H1 (cell line): ENCODE measurements around the gene DMBX1. TPM values are rescaled to one million over a fixed set of nuclear protein-coding genes. Genes with fewer than 3 reads are reported as not detected.

Experiments used
- CTCF ChIA-PET: fragments of 300-600 bp; sonication (Branson Sonifier 250); formaldehyde crosslinking; loops from one replicate; lab custom pipeline; 2021; ENCODE audit not compliant: partially characterized antibody; lab: Charles Lee
- POLR2A ChIA-PET: fragments of 300-600 bp; sonication (Branson Sonifier 250); formaldehyde crosslinking; loops from one replicate; lab custom pipeline; 2021; ENCODE audit warnings: inconsistent platforms; ENCODE audit not compliant: partially characterized antibody; lab: Charles Lee
- DNase-seq, 2 experiments: peaks; one replicate each; pipeline versions ENCODE4 v3.0.0 to v3.0.0-alpha.2; 2010 to 2022; ENCODE audit warnings: low spot score in 2 of 2, low read depth in 1 of 2, mixed read lengths in 1 of 2
- FAIRE-seq: peaks from 2 replicates; lab custom pipeline; 2011; peaks lifted over from hg19 to GRCh38; lab: Jason Lieb, UNC
- H2AFZ ChIP-seq: 2 replicates; pipeline ENCODE4 v1.8.1; 2012; ENCODE audit warnings: low read length, inconsistent platforms
- H2AK5ac ChIP-seq: 2 replicates; pipeline ENCODE4 v1.6.1; 2013; ENCODE audit warnings: low read depth, low read length
- H2BK120ac ChIP-seq: replicated peaks from 2 replicates; pipeline ENCODE3; 2013; ENCODE audit warnings: low read depth, low read length, inconsistent platforms
- H2BK12ac ChIP-seq: 2 replicates; pipeline ENCODE4 v1.6.1; 2013; ENCODE audit warnings: low read depth, low read length
- H2BK15ac ChIP-seq: 2 replicates; pipeline ENCODE4 v1.6.1; 2013; ENCODE audit warnings: low read length
- H2BK20ac ChIP-seq: 2 replicates; pipeline ENCODE4 v1.6.1; 2013; ENCODE audit warnings: low read length
- H2BK5ac ChIP-seq: 2 replicates; pipeline ENCODE4 v1.6.1; 2013; ENCODE audit warnings: low read depth, low read length
- H3K14ac ChIP-seq: 2 replicates; pipeline ENCODE4 v1.6.1; 2013; ENCODE audit warnings: inconsistent platforms; ENCODE audit not compliant: insufficient read length
- H3K18ac ChIP-seq: 2 replicates; pipeline ENCODE4 v1.6.1; 2013; ENCODE audit warnings: low read length; ENCODE audit errors: extremely low read depth
- H3K23ac ChIP-seq: 2 replicates; pipeline ENCODE4 v1.6.1; 2013; ENCODE audit warnings: inconsistent platforms; ENCODE audit not compliant: insufficient read length
- H3K23me2 ChIP-seq: 2 replicates; pipeline ENCODE4 v1.6.1; 2013; ENCODE audit warnings: low read depth, low read length
- H3K27ac ChIP-seq: 2 replicates; pipeline ENCODE4 v1.6.1; 2011; ENCODE audit warnings: low read depth, low read length, inconsistent platforms
- H3K27me3 ChIP-seq, 4 experiments: replicated peaks in 1 of 4; 1 replicate in 1 of 4; 2 replicates in 3 of 4; pipeline versions ENCODE4 v1.6.1 to v1.8.1; 2011 to 2013; ENCODE audit warnings: low read length in 3 of 4, mild to moderate bottlenecking in 3 of 4, inconsistent platforms in 2 of 4, mixed read lengths in 2 of 4, moderate library complexity in 1 of 4; ENCODE audit not compliant: control insufficient read depth in 3 of 4, insufficient read depth in 3 of 4; ENCODE audit errors: extremely low read depth in 1 of 4
- H3K36me3 ChIP-seq, 4 experiments: 2 replicates each; pipeline versions ENCODE4 v1.6.1 to v1.8.1; 2011 to 2013; ENCODE audit warnings: mild to moderate bottlenecking in 4 of 4, low read length in 3 of 4, moderate library complexity in 2 of 4, control low read depth in 1 of 4, inconsistent platforms in 1 of 4; ENCODE audit not compliant: insufficient read depth in 4 of 4, control insufficient read depth in 2 of 4
- H3K4ac ChIP-seq: replicated peaks from 2 replicates; pipeline ENCODE3; 2013; ENCODE audit warnings: low read length, low read depth, mixed read lengths, inconsistent platforms; ENCODE audit not compliant: insufficient read length
- H3K4me1 ChIP-seq, 4 experiments: replicated peaks in 1 of 4; 1 replicate in 1 of 4; 2 replicates in 3 of 4; pipeline versions ENCODE4 v1.6.1 to v1.8.1; 2011 to 2013; ENCODE audit warnings: low read length in 3 of 4, inconsistent platforms in 2 of 4, mixed read lengths in 1 of 4; ENCODE audit not compliant: insufficient read depth in 4 of 4, control insufficient read depth in 3 of 4
- H3K4me2 ChIP-seq, 2 experiments: 2 replicates each; pipeline versions ENCODE4 v1.6.1 to v1.8.1; 2011 to 2013; ENCODE audit warnings: low read depth in 2 of 2, low read length in 2 of 2, control low read depth in 1 of 2, inconsistent platforms in 1 of 2, mild to moderate bottlenecking in 1 of 2; ENCODE audit not compliant: insufficient read depth in 1 of 2
- H3K4me3 ChIP-seq, 4 experiments: fragments of 200-600, 300-600 bp in 1 of 4; sonication (generic), shearing (Covaris generic), sonication (Bioruptor Twin) in 1 of 4; 2 replicates each; pipeline versions ENCODE4 v1.5.1 to v1.8.1; 2011 to 2016; ENCODE audit warnings: low read length in 4 of 4, low read depth in 3 of 4, control low read depth in 2 of 4, inconsistent platforms in 2 of 4, mild to moderate bottlenecking in 2 of 4, mixed read lengths in 1 of 4, moderate library complexity in 1 of 4; ENCODE audit not compliant: insufficient read depth in 2 of 4; ENCODE audit errors: extremely low read depth in 1 of 4
- H3K56ac ChIP-seq: replicated peaks from 2 replicates; pipeline ENCODE3; 2013; ENCODE audit warnings: low read depth, mild to moderate bottlenecking, mixed read lengths, low read length, inconsistent platforms; ENCODE audit not compliant: insufficient read length
- H3K79me1 ChIP-seq: 2 replicates; pipeline ENCODE4 v1.6.1; 2013; ENCODE audit warnings: low read depth, low read length, control low read depth
- H3K79me2 ChIP-seq, 2 experiments: 2 replicates each; pipeline versions ENCODE4 v1.6.1 to v1.8.1; 2012 to 2013; ENCODE audit warnings: low read length in 2 of 2, mild to moderate bottlenecking in 2 of 2, inconsistent platforms in 1 of 2; ENCODE audit not compliant: insufficient read depth in 2 of 2, control insufficient read depth in 1 of 2
- H3K9ac ChIP-seq, 4 experiments: replicated peaks in 1 of 4; 1 replicate in 1 of 4; 2 replicates in 3 of 4; pipeline versions ENCODE4 v1.6.1 to v1.8.1; 2011 to 2013; ENCODE audit warnings: low read depth in 3 of 4, low read length in 3 of 4, control low read depth in 2 of 4, mild to moderate bottlenecking in 2 of 4, moderate library complexity in 2 of 4, inconsistent platforms in 1 of 4; ENCODE audit errors: extremely low read depth in 1 of 4
- H3K9me3 ChIP-seq, 2 experiments: 2 replicates each; pipeline versions ENCODE4 v1.6.1 to v1.8.1; 2012 to 2013; ENCODE audit warnings: mild to moderate bottlenecking in 2 of 2, moderate library complexity in 2 of 2, control low read depth in 1 of 2, inconsistent platforms in 1 of 2, low read depth in 1 of 2, low read length in 1 of 2, mixed read lengths in 1 of 2; ENCODE audit not compliant: insufficient read depth in 2 of 2
- H4K20me1 ChIP-seq, 2 experiments: replicated peaks in 1 of 2; 2 replicates each; pipeline versions ENCODE3 to v1.8.1; 2011 to 2013; ENCODE audit warnings: inconsistent platforms in 2 of 2, low read length in 2 of 2, mild to moderate bottlenecking in 1 of 2; ENCODE audit not compliant: insufficient read depth in 2 of 2, control insufficient read depth in 1 of 2
- H4K5ac ChIP-seq: 2 replicates; pipeline ENCODE4 v1.6.1; 2013; ENCODE audit warnings: low read length, low read depth, mixed read lengths, inconsistent platforms; ENCODE audit not compliant: insufficient read length
- H4K8ac ChIP-seq: 2 replicates; pipeline ENCODE4 v1.8.0; 2013; ENCODE audit warnings: mild to moderate bottlenecking, moderate library complexity, low read length, inconsistent platforms; ENCODE audit not compliant: insufficient read depth; ENCODE audit errors: extremely low read depth
- H4K91ac ChIP-seq: replicated peaks from 2 replicates; pipeline ENCODE3; 2013; ENCODE audit warnings: low read length, mixed read lengths, inconsistent platforms; ENCODE audit not compliant: insufficient read length
- BACH1 ChIP-seq: IDR thresholded peaks from 2 replicates; pipeline ENCODE4 v1.6.1; 2012; ENCODE audit warnings: low read length, improper control_type of control experiment
- CHD1 ChIP-seq: IDR thresholded peaks from 2 replicates; pipeline ENCODE4 v1.6.1; 2012; ENCODE audit warnings: low read depth, low read length, improper control_type of control experiment
- CHD2 ChIP-seq: IDR thresholded peaks from 2 replicates; pipeline ENCODE4 v1.6.1; 2012; ENCODE audit warnings: low read length, improper control_type of control experiment
- CREB1 ChIP-seq: IDR thresholded peaks from 2 replicates; pipeline ENCODE4 v1.6.1; 2012; ENCODE audit warnings: inconsistent platforms
- HDAC2 ChIP-seq, 2 experiments: fragments of 300-600 bp in 1 of 2; sonication (generic) in 1 of 2; IDR thresholded peaks; 2 replicates each; pipeline ENCODE4 v1.6.1; 2011 to 2012; ENCODE audit warnings: low read depth in 2 of 2, low read length in 2 of 2, mild to moderate bottlenecking in 2 of 2, moderate library complexity in 2 of 2, borderline replicate concordance in 1 of 2, inconsistent platforms in 1 of 2
- HDAC6 ChIP-seq: IDR thresholded peaks from one replicate; pipeline ENCODE4 v1.7.1; 2012; ENCODE audit warnings: low read depth, mild to moderate bottlenecking, inconsistent platforms, low read length, moderate library complexity
- KDM5A ChIP-seq: fragments of 200-600 bp; IDR thresholded peaks from 2 replicates; pipeline ENCODE4 v1.7.1; 2012; ENCODE audit warnings: mild to moderate bottlenecking, low read length, inconsistent platforms, mixed read lengths
- PHF8 ChIP-seq: fragments of 200-600 bp; sonication (generic); conservative IDR thresholded peaks from 2 replicates; pipeline ENCODE4 v1.7.1; 2012; ENCODE audit warnings: low read depth, mild to moderate bottlenecking, inconsistent platforms, low read length, moderate library complexity
- POLR2A ChIP-seq, 2 experiments: IDR thresholded peaks; 1 replicate in 1 of 2; 2 replicates in 1 of 2; pipeline ENCODE4 v1.6.1; 2011; ENCODE audit warnings: low read depth in 2 of 2, low read length in 2 of 2, mild to moderate bottlenecking in 2 of 2; ENCODE audit errors: control extremely low read depth in 1 of 2
- SAP30 ChIP-seq: fragments of 300-600 bp; sonication (generic); IDR thresholded peaks from 2 replicates; pipeline ENCODE4 v1.7.1; 2012; ENCODE audit warnings: low read length, moderate library complexity, mild to moderate bottlenecking, inconsistent platforms; ENCODE audit not compliant: insufficient read depth, insufficient replicate concordance
- SIX5 ChIP-seq: IDR thresholded peaks from 2 replicates; pipeline ENCODE4 v1.6.1; 2011; ENCODE audit warnings: mild to moderate bottlenecking, low read depth, low read length
- SP4 ChIP-seq: IDR thresholded peaks from 2 replicates; pipeline ENCODE4 v1.6.1; 2012; ENCODE audit warnings: low read length, inconsistent platforms
- WGBS, 2 experiments: shearing (Covaris generic) in 1 of 2; methylation state at CpG; one replicate each; pipeline versions ENCODE4 v1.1.6 to v1.1.7; 2013 to 2015; ENCODE audit warnings: low lambda C conversion rate in 2 of 2, mixed read lengths in 2 of 2, inconsistent platforms in 1 of 2, low coverage in 1 of 2, missing lambda C conversion rate in 1 of 2; ENCODE audit not compliant: insufficient replicate concordance in 2 of 2, insufficient coverage in 1 of 2, insufficient read length in 1 of 2; ENCODE audit errors: extremely low coverage in 1 of 2, missing lambda C conversion rate in 1 of 2; 5-methylcytosine and 5-hydroxymethylcytosine counted together
- polyA plus RNA-seq, 7 experiments: library from polyadenylated mRNA; depleted of rRNA in 3 of 7; stranded (reverse) in 5 of 7; unstranded in 2 of 7; fragments of >200 nt in 5 of 7; fragments of 200-250 nt in 2 of 7; gene quantifications; 1 replicate in 5 of 7; 2 replicates in 1 of 7; 4 replicates in 1 of 7; pipeline versions ENCODE4 v1.2.1 to v1.2.3, GENCODE V29; 2011 to 2013; ENCODE audit warnings: missing spikeins in 2 of 7, mixed read lengths in 2 of 7
- total RNA-seq: library from RNA; stranded (reverse); fragmentation: NEBNext Ultra II Directional; extraction: Animal tissue kit (Norgen Biotek cat#: 25700); gene quantifications from 2 replicates; pipeline ENCODE4 v1.2.1, GENCODE V29; 2021
- TF ChIP-seq, protein P1 (sequence below), 3 experiments: IDR thresholded peaks; 1 replicate in 2 of 3; 2 replicates in 1 of 3; pipeline versions ENCODE4 v1.5.1 to v1.6.1; 2011; ENCODE audit warnings: low read length in 3 of 3, mild to moderate bottlenecking in 3 of 3, inconsistent platforms in 2 of 3, low read depth in 1 of 3, moderate library complexity in 1 of 3; ENCODE audit not compliant: insufficient read depth in 1 of 3; ENCODE audit errors: control extremely low read depth in 1 of 3

Gene DMBX1
- total and polyA plus RNA-seq, 2 of the 8 experiments (the other 6 are each of a cell fraction or from before 2014, with no cell fraction given), result 0.23 to 0.30 TPM

DNA sequence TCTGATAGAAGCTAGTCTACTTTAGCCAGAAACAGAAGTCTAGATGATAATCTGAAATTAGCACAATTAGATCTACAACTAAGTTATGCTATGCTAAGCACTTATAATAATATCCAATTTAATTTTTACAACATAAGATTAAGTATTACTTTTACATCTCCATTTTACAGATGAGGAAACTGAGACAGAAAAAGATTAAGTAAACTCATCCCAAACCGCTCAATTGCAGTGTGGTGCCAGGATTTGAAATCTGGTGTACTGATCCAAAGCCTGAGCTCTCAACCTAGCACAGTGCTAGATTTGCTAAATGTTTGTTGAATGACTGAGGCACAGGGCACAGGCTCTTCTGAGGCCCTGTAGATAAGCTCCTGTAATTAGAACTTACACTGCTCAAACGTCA lies 48.0 kb downstream of the DMBX1 start:
- no peak overlapping the region for H2AFZ ChIP-seq
- WGBS, 2 experiments, result 78% methylated on average over 2 of the region's 2 CpGs; no CpG with 5 or more reads in 1 of the 2 experiments
- POLR2A ChIA-PET, result no interaction called here
- TF ChIP-seq POLR2A (IDR thresholded peaks at IDR 0.05; ENCODE audit: control extremely low read depth in 1 of 2, low read depth in 2 of 2, low read length in 2 of 2), result no peak
- no peak for TF ChIP-seq PHF8
- no peak for TF ChIP-seq SP4
- no peak for TF ChIP-seq CREB1
- no peak for TF ChIP-seq BACH1
- TF ChIP-seq, protein P1, sequence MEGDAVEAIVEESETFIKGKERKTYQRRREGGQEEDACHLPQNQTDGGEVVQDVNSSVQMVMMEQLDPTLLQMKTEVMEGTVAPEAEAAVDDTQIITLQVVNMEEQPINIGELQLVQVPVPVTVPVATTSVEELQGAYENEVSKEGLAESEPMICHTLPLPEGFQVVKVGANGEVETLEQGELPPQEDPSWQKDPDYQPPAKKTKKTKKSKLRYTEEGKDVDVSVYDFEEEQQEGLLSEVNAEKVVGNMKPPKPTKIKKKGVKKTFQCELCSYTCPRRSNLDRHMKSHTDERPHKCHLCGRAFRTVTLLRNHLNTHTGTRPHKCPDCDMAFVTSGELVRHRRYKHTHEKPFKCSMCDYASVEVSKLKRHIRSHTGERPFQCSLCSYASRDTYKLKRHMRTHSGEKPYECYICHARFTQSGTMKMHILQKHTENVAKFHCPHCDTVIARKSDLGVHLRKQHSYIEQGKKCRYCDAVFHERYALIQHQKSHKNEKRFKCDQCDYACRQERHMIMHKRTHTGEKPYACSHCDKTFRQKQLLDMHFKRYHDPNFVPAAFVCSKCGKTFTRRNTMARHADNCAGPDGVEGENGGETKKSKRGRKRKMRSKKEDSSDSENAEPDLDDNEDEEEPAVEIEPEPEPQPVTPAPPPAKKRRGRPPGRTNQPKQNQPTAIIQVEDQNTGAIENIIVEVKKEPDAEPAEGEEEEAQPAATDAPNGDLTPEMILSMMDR (IDR thresholded peaks at IDR 0.05; ENCODE audit: control extremely low read depth in 1 of 3, insufficient read depth in 1 of 3, low read depth in 1 of 3, low read length in 3 of 3), result no peak
- TF ChIP-seq HDAC2 (IDR thresholded peaks at IDR 0.05; ENCODE audit: borderline replicate concordance in 1 of 2, low read depth in 2 of 2, low read length in 2 of 2), result no peak
- no peak for TF ChIP-seq CHD2
- TF ChIP-seq SIX5, result no peak
- TF ChIP-seq HDAC6, result no peak
- no peak for TF ChIP-seq KDM5A
- no peak for TF ChIP-seq CHD1
- no peak for TF ChIP-seq SAP30

More for the DNA sequence above, 48.0 kb downstream of the DMBX1 start:
- Histone ChIP-seq H3K4ac (no peak overlapping the region), H2AK5ac (no peak overlapping the region), H2BK120ac (no peak overlapping the region), H3K79me2 (no peaks in the 10 kb centered on the region), H3K36me3 (no peaks in the 10 kb centered on the region), H3K27me3 (peaks cover 18 to 63% (median 49%) of the 10 kb centered on the region in 4 experiments), H4K20me1 (peaks cover 0 to 2% of the 10 kb centered on the region in 2 experiments), H3K9ac (no peak overlapping the region), H3K27ac (no peak overlapping the region), H3K4me3 (no peak overlapping the region), H3K56ac (no peak overlapping the region), H2BK20ac (no peak overlapping the region), H3K9me3 (no peaks in the 10 kb centered on the region), H2BK5ac (no peak overlapping the region), H3K4me1 (peaks cover 0 to 2% (median 0%) of the 10 kb centered on the region in 4 experiments; a peak in 4 of 7 replicates), H3K4me2 (no peak overlapping the region), H2BK12ac (no peak overlapping the region), H4K8ac (no peak overlapping the region), H3K79me1 (no peaks in the 10 kb centered on the region), H3K23ac (no peak overlapping the region), H2BK15ac (no peak overlapping the region), H3K14ac (no peak overlapping the region), H4K91ac (no peak overlapping the region), H3K23me2 (peaks cover 5% of the 10 kb centered on the region; the same call in 1 of the 2 replicates), H4K5ac (no peak overlapping the region), H3K18ac (no peak overlapping the region)
- CTCF ChIA-PET, result interaction anchor here (1.1 to 25.0 kb wide), 9 partner anchors 7 to 96 kb away, joined by 3 to 1068 read pairs (median 7); partner anchors contain the start of gene DMBX1
- DNase-seq (no peak), FAIRE-seq (no peak)
